Measurements from ENCODE around the gene TACC2. TPM values are rescaled to one million over a fixed set of nuclear protein-coding genes. Genes with fewer than 3 reads are reported as not detected.
A peak's percentile ranks its signal among the peaks of the same experiment; 100 is the strongest.

Gene TACC2
- total RNA-seq, 1 donor from 2014 or later = 10.7 TPM

DNA sequence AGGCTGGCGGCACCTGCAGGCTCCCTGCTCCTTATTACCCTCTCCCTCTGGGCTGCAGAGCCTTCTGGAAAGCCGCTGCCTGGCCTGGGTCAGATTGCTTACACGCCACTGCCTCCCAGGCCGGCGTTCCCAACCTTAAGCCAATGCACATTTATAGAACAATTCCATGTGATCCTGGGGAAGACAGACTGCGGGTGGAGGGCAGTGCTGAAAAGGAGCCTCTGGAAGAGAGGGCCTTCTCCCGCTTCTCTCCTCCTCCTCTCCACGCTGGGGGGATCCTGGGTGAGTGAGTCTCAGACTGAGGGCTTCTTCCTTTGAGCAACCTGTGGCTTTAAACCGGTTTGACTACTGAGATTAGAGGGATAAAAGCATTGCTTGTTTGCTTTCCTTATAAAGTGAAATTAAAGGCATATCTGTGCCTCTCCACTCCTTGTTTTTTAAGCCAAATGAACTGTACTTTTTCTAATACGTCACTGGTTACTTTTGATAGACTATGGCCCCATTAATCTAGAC lies 5.5 kb downstream of the TACC2 start:
- Histone ChIP-seq H2AFZ (replicated peaks) (peak overlapping the region; percentile 73), H3K27me3 (no peaks in the 10 kb centered on the region), H4K20me1 (ENCODE audit: low read depth) (no peaks in the 10 kb centered on the region), H3K4me1 (peaks cover 20% of the 10 kb centered on the region), H3K9ac (no peak overlapping the region), H3K4me3 (no peak overlapping the region), H3K4me2 (peak overlapping the region; percentile 51), H3K79me2 (ENCODE audit: low read depth) (no peaks in the 10 kb centered on the region), H3F3A (ENCODE audit: low read depth) (peaks cover 13% of the 10 kb centered on the region), H3K9me3 (ENCODE audit: low read depth) (no peaks in the 10 kb centered on the region), H3K27ac (peak overlapping the region; percentile 7), H3K36me3 (no peaks in the 10 kb centered on the region)
- TF ChIP-seq EZH2phosphoT487 (IDR thresholded peaks at IDR 0.05) (no peak), EZH2 (IDR thresholded peaks at IDR 0.05) (no peak), CTCF (IDR thresholded peaks at IDR 0.05) (no peak)
- peak; percentile 65 for DNase-seq (ENCODE audit: low spot score)
- peaks cover 29% of the 10 kb centered on the region for H3K4me1 Mint-ChIP-seq
- peaks cover 8% of the 10 kb centered on the region for H3K27me3 Mint-ChIP-seq (ENCODE audit: insufficient read depth, low read depth)
- peaks cover 8% of the 10 kb centered on the region for H3K9me3 Mint-ChIP-seq
- H3K36me3 Mint-ChIP-seq = no peaks in the 10 kb centered on the region
- H3K27ac Mint-ChIP-seq = peak overlapping the region; percentile 54
- H3K4me3 Mint-ChIP-seq = peak overlapping the region; percentile 31

GRCh38 chr10:121998462-121998861 lies 9.5 kb downstream of the TACC2 start:
- Histone ChIP-seq H3K4me2 (no peak overlapping the region), H2AFZ (replicated peaks) (no peak overlapping the region)
- TF ChIP-seq CTCF (IDR thresholded peaks at IDR 0.05) = no peak
- TF ChIP-seq EZH2phosphoT487 (IDR thresholded peaks at IDR 0.05) = no peak
- TF ChIP-seq EZH2 (IDR thresholded peaks at IDR 0.05) = no peak

DNA sequence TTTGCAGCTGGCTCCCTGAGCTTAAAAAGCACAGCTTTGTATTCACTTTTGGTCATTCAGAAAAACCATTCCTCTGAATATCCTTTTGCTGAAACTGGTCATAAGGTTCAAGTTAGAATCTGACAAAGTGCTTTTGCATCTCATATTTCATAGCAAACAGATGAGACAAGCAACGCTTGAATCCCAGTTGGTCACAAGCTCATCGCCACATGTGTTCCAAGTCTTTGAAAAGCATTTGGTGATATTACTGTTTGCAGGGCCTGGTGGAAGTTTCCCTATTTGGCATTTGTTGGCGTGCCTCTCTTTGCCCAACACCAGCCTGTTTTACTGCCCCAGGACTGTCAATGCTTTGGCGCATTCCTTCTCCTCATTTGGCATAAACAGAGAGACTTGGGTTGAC lies 10.3 kb downstream of the TACC2 start:
- no peak overlapping the region for H3K4me3 Mint-ChIP-seq
- H3F3A ChIP-seq (ENCODE audit: low read depth) = peaks cover 5% of the 10 kb centered on the region
- H2AFZ ChIP-seq (replicated peaks) = no peak overlapping the region
- TF ChIP-seq EZH2phosphoT487 (IDR thresholded peaks at IDR 0.05) (no peak), CTCF (IDR thresholded peaks at IDR 0.05) (no peak), EZH2 (IDR thresholded peaks at IDR 0.05) (no peak)
- peaks cover 19% of the 10 kb centered on the region for H3K9me3 Mint-ChIP-seq
- H3K27ac ChIP-seq = no peak overlapping the region
- peaks cover 22% of the 10 kb centered on the region for H3K4me1 Mint-ChIP-seq
- H3K4me1 ChIP-seq = peaks cover 10% of the 10 kb centered on the region
- no peaks in the 10 kb centered on the region for H4K20me1 ChIP-seq (ENCODE audit: low read depth)
- DNase-seq (ENCODE audit: low spot score) = no peak
- H3K27me3 Mint-ChIP-seq (ENCODE audit: insufficient read depth, low read depth) = peaks cover 5% of the 10 kb centered on the region
- H3K79me2 ChIP-seq (ENCODE audit: low read depth) = no peaks in the 10 kb centered on the region
- H3K36me3 ChIP-seq = no peaks in the 10 kb centered on the region
- H3K27me3 ChIP-seq = no peaks in the 10 kb centered on the region
- H3K4me2 ChIP-seq = no peak overlapping the region
- H3K27ac Mint-ChIP-seq = no peak overlapping the region
- H3K4me3 ChIP-seq = no peak overlapping the region
- no peak overlapping the region for H3K9ac ChIP-seq
- peaks cover 3% of the 10 kb centered on the region for H3K36me3 Mint-ChIP-seq
- H3K9me3 ChIP-seq (ENCODE audit: low read depth) = no peaks in the 10 kb centered on the region

More at GRCh38 chr10:121998462-121998861, 9.5 kb downstream of the TACC2 start:
- Histone ChIP-seq H3K4me3 (no peak overlapping the region), H3K79me2 (ENCODE audit: low read depth) (no peaks in the 10 kb centered on the region), H3K27ac (no peak overlapping the region), H3K9me3 (ENCODE audit: low read depth) (no peaks in the 10 kb centered on the region), H3F3A (ENCODE audit: low read depth) (peaks cover 13% of the 10 kb centered on the region), H4K20me1 (ENCODE audit: low read depth) (no peaks in the 10 kb centered on the region), H3K9ac (no peak overlapping the region), H3K36me3 (no peaks in the 10 kb centered on the region), H3K27me3 (no peaks in the 10 kb centered on the region), H3K4me1 (peaks cover 18% of the 10 kb centered on the region)
- no peak overlapping the region for H3K4me3 Mint-ChIP-seq
- H3K27ac Mint-ChIP-seq = no peak overlapping the region
- no peak for DNase-seq (ENCODE audit: low spot score)
- peaks cover 5% of the 10 kb centered on the region for H3K27me3 Mint-ChIP-seq (ENCODE audit: insufficient read depth, low read depth)
- peaks cover 3% of the 10 kb centered on the region for H3K36me3 Mint-ChIP-seq
- peaks cover 29% of the 10 kb centered on the region for H3K4me1 Mint-ChIP-seq
- H3K9me3 Mint-ChIP-seq = peaks cover 19% of the 10 kb centered on the region
